Nephron progenitor cell (in vitro differentiated cells): Measurements from ENCODE around the gene TTC4.

ENCODE experiments used
- DNase-seq: peaks from one replicate; pipeline ENCODE4 v3.0.0; 2021
- H3K27ac Mint-ChIP-seq: 2 replicates; pipeline ENCODE4 v1.8.0; 2021; ENCODE audit warnings: mild to moderate bottlenecking, moderate library complexity, mixed read lengths
- H3K27me3 Mint-ChIP-seq: 2 replicates; pipeline ENCODE4 v1.8.0; 2021; ENCODE audit warnings: mild to moderate bottlenecking, low read depth, mixed read lengths; ENCODE audit not compliant: poor library complexity
- H3K36me3 Mint-ChIP-seq: 2 replicates; pipeline ENCODE4 v1.8.0; 2021; ENCODE audit warnings: low read depth, mixed read lengths
- H3K4me1 Mint-ChIP-seq: 2 replicates; pipeline ENCODE4 v1.8.0; 2021; ENCODE audit warnings: mixed read lengths
- H3K4me3 Mint-ChIP-seq: 2 replicates; pipeline ENCODE4 v1.8.0; 2021; ENCODE audit warnings: mild to moderate bottlenecking, moderate library complexity, mixed read lengths
- H3K9me3 Mint-ChIP-seq: 2 replicates; pipeline ENCODE4 v1.8.0; 2021; ENCODE audit warnings: mild to moderate bottlenecking, moderate library complexity, mixed read lengths
- CTCF ChIP-seq: fragments of 200-600 bp; sonication (generic); IDR thresholded peaks from 2 replicates; pipeline ENCODE4 v1.5.0; 2021; ENCODE audit warnings: antibody characterized with exemption

Gene TTC4

GRCh38 chr1:54764133-54764921, 48.7 kb downstream of the TTC4 start, which contains the start of gene PARS2:
TSS of gene PARS2 (minus strand) at chr1:54764523. CDS start at chr1:54759161, 5,362 bp downstream.
- DNase-seq: peak; percentile 99
- H3K27ac Mint-ChIP-seq: peak within 1 kb of the TSS; percentile 97
- no peaks in the 10 kb centered on the region for H3K36me3 Mint-ChIP-seq
- H3K4me1 Mint-ChIP-seq: peaks cover 48% of the 10 kb centered on the region
- no peak for TF ChIP-seq CTCF
- peaks cover 5% of the 10 kb centered on the region for H3K27me3 Mint-ChIP-seq
- H3K4me3 Mint-ChIP-seq: peak within 1 kb of the TSS; percentile 95
- no peaks in the 10 kb centered on the region for H3K9me3 Mint-ChIP-seq

GRCh38 chr1:54764922-54765561, 49.4 kb downstream of the TTC4 start:
- Mint-ChIP-seq H3K27ac (peak overlapping the region; percentile 40), H3K27me3 (peaks cover 11% of the 10 kb centered on the region), H3K36me3 (no peaks in the 10 kb centered on the region), H3K4me1 (peaks cover 48% of the 10 kb centered on the region), H3K4me3 (peak overlapping the region; percentile 95), H3K9me3 (no peaks in the 10 kb centered on the region)
- DNase-seq: no peak
- TF ChIP-seq CTCF: no peak

GRCh38 chr1:54766726-54767125, 51.1 kb downstream of the TTC4 start:
- DNase-seq: no peak
- no peak overlapping the region for H3K4me3 Mint-ChIP-seq
- no peaks in the 10 kb centered on the region for H3K9me3 Mint-ChIP-seq
- peak overlapping the region; percentile 31 for H3K27ac Mint-ChIP-seq
- H3K4me1 Mint-ChIP-seq: peaks cover 43% of the 10 kb centered on the region
- H3K36me3 Mint-ChIP-seq: no peaks in the 10 kb centered on the region
- H3K27me3 Mint-ChIP-seq: peaks cover 26% of the 10 kb centered on the region
- TF ChIP-seq CTCF: no peak

GRCh38 chr1:54767526-54767925, 51.9 kb downstream of the TTC4 start:
- DNase-seq: no peak
- H3K4me1 Mint-ChIP-seq: peaks cover 43% of the 10 kb centered on the region
- H3K27me3 Mint-ChIP-seq: peaks cover 26% of the 10 kb centered on the region
- H3K4me3 Mint-ChIP-seq: no peak overlapping the region
- H3K36me3 Mint-ChIP-seq: no peaks in the 10 kb centered on the region
- no peaks in the 10 kb centered on the region for H3K9me3 Mint-ChIP-seq
- H3K27ac Mint-ChIP-seq: no peak overlapping the region
- TF ChIP-seq CTCF: no peak

- no peak for TF ChIP-seq CTCF
- Mint-ChIP-seq H3K27me3 (peaks cover 26% of the 10 kb centered on the region), H3K36me3 (no peaks in the 10 kb centered on the region), H3K4me1 (peaks cover 38% of the 10 kb centered on the region), H3K9me3 (no peaks in the 10 kb centered on the region), H3K27ac (no peak overlapping the region), H3K4me3 (no peak overlapping the region)
- no peak for DNase-seq
Observed at GRCh38 chr1:54768093-54768492, 52.4 kb downstream of the TTC4 start.
